PC-3 (cell line): ENCODE measurements around the gene ABCA12. TPM values are rescaled to one million over a fixed set of nuclear protein-coding genes. Genes with fewer than 3 reads are reported as not detected.

Experiments
- ATAC-seq: fragments of 200-7000 bp; cut with Tn5 transposase; 2 replicates; pipeline ENCODE4 v1.9.1; 2020; ENCODE audit warnings: mild to moderate bottlenecking, moderate library complexity
- BruUV-seq: library from RNA; stranded (reverse); fragments of 400-500 nt; replicated peaks from 2 replicates; lab custom pipeline; 2021; lab: Mats Ljungman, UMichigan
- CTCF ChIA-PET: fragments of 300-600 bp; sonication (Branson Sonifier 250); formaldehyde crosslinking; loops from one replicate; lab custom pipeline; 2022; ENCODE audit warnings: antibody characterized with exemption; lab: Charles Lee
- POLR2A ChIA-PET: fragments of 300-600 bp; sonication (Branson Sonifier 250); formaldehyde crosslinking; loops from one replicate; lab custom pipeline; 2022; ENCODE audit warnings: antibody characterized with exemption; ENCODE audit not compliant: unreplicated experiment; lab: Charles Lee
- DNase-seq: peaks from one replicate; pipeline ENCODE4 v3.0.0-alpha.2; 2015
- H2AFZ ChIP-seq: fragments of 300-600 bp; sonication (generic); 2 replicates; pipeline ENCODE4 v1.6.0; 2016; ENCODE audit warnings: antibody characterized with exemption, low read length
- H3F3A ChIP-seq: fragments of 300-600 bp; sonication (generic); one replicate; pipeline ENCODE4 v1.6.0; 2017; ENCODE audit warnings: antibody characterized with exemption, low read length, control low read depth, mild to moderate bottlenecking; ENCODE audit not compliant: unreplicated experiment
- H3K27ac ChIP-seq: fragments of 300-600 bp; sonication (generic); 2 replicates; pipeline ENCODE4 v1.5.1; 2016; ENCODE audit warnings: mild to moderate bottlenecking, low read length
- H3K27me3 ChIP-seq: fragments of 300-600 bp; sonication (generic); 2 replicates; pipeline ENCODE4 v1.6.1; 2016; ENCODE audit warnings: low read length, mixed read lengths
- H3K36me3 ChIP-seq: fragments of 300-600 bp; sonication (generic); 2 replicates; pipeline ENCODE4 v1.6.1; 2016; ENCODE audit warnings: low read depth, mixed run types, low read length, mixed read lengths
- H3K4me1 ChIP-seq: fragments of 300-600 bp; sonication (generic); 2 replicates; pipeline ENCODE4 v1.5.1; 2016; ENCODE audit warnings: low read length; ENCODE audit not compliant: insufficient read depth
- H3K4me2 ChIP-seq: fragments of 300-600 bp; sonication (generic); 2 replicates; pipeline ENCODE4 v1.6.0; 2016; ENCODE audit warnings: low read length
- H3K4me3 ChIP-seq: fragments of 300-600 bp; sonication (generic); 2 replicates; pipeline ENCODE4 v1.5.1; 2016; ENCODE audit warnings: mild to moderate bottlenecking, low read length, mixed read lengths
- H3K79me2 ChIP-seq: fragments of 300-600 bp; sonication (generic); 2 replicates; pipeline ENCODE4 v1.6.1; 2017; ENCODE audit warnings: low read length, mixed read lengths
- H3K9ac ChIP-seq: fragments of 300-600 bp; sonication (generic); 2 replicates; pipeline ENCODE4 v1.6.0; 2016; ENCODE audit warnings: mild to moderate bottlenecking, low read length
- H3K9me2 ChIP-seq: fragments of 300-600 bp; sonication (generic); replicated peaks from 2 replicates; pipeline ENCODE4 v1.6.1; 2016; ENCODE audit warnings: mixed run types, low read length, mixed read lengths
- H3K9me3 ChIP-seq: fragments of 300-600 bp; sonication (generic); 2 replicates; pipeline ENCODE4 v1.6.1; 2016; ENCODE audit warnings: low read length, mixed read lengths
- H4K20me1 ChIP-seq: fragments of 300-600 bp; sonication (generic); 2 replicates; pipeline ENCODE4 v1.6.1; 2016; ENCODE audit warnings: low read length, mixed read lengths
- EZH2 ChIP-seq: fragments of 300-600 bp; sonication (generic); IDR thresholded peaks from one replicate; pipeline ENCODE4 v1.6.1; 2017; ENCODE audit warnings: antibody characterized with exemption, mild to moderate bottlenecking, low read length; ENCODE audit not compliant: unreplicated experiment
- EZH2phosphoT487 ChIP-seq: fragments of 300-600 bp; sonication (generic); IDR thresholded peaks from 2 replicates; pipeline ENCODE4 v1.6.1; 2018; ENCODE audit warnings: mild to moderate bottlenecking, antibody characterized with exemption, low read length, borderline replicate concordance
- intact Hi-C: fragments of 100-400 bp; cut with micrococcal nuclease; formaldehyde crosslinking; loops from 2 replicates; pipeline ENCODE4 v1.9.0; 2023
- total RNA-seq: library from RNA; depleted of rRNA; stranded (reverse); fragments of >200 nt; gene quantifications from 2 replicates; pipeline ENCODE4 v1.2.3, GENCODE V29; 2014
- TF ChIP-seq, protein P1 (sequence below): fragments of 300-600 bp; sonication (generic); conservative IDR thresholded peaks from 2 replicates; pipeline ENCODE4 v1.5.1; 2017; ENCODE audit warnings: antibody characterized with exemption, low read depth, mild to moderate bottlenecking, low read length

Gene ABCA12
- total RNA-seq, 1 experiment from 2014 or later: not detected

- Histone ChIP-seq H3K4me2 (no peak overlapping the region), H3K27ac (no peak overlapping the region), H3K9me2 (no peaks in the 10 kb centered on the region), H3K79me2 (no peaks in the 10 kb centered on the region), H3F3A (no peaks in the 10 kb centered on the region), H3K9me3 (no peaks in the 10 kb centered on the region), H3K9ac (no peak overlapping the region), H3K27me3 (no peaks in the 10 kb centered on the region), H3K4me3 (no peak overlapping the region), H2AFZ (no peak overlapping the region), H3K36me3 (no peaks in the 10 kb centered on the region), H3K4me1 (peaks cover 4% of the 10 kb centered on the region; the same call in 1 of the 2 replicates), H4K20me1 (no peaks in the 10 kb centered on the region)
- ChIA-PET POLR2A (no interaction called here), CTCF (no interaction called here)
- no TSS peak for BruUV-seq
- no peak for ATAC-seq
- TF ChIP-seq EZH2phosphoT487 (no peak), EZH2 (no peak)
- TF ChIP-seq, protein P1, sequence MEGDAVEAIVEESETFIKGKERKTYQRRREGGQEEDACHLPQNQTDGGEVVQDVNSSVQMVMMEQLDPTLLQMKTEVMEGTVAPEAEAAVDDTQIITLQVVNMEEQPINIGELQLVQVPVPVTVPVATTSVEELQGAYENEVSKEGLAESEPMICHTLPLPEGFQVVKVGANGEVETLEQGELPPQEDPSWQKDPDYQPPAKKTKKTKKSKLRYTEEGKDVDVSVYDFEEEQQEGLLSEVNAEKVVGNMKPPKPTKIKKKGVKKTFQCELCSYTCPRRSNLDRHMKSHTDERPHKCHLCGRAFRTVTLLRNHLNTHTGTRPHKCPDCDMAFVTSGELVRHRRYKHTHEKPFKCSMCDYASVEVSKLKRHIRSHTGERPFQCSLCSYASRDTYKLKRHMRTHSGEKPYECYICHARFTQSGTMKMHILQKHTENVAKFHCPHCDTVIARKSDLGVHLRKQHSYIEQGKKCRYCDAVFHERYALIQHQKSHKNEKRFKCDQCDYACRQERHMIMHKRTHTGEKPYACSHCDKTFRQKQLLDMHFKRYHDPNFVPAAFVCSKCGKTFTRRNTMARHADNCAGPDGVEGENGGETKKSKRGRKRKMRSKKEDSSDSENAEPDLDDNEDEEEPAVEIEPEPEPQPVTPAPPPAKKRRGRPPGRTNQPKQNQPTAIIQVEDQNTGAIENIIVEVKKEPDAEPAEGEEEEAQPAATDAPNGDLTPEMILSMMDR: no peak
- no peak for DNase-seq
- intact Hi-C loops: no loop called here
Observed at GRCh38 chr2:215068399-215068798, 70.0 kb downstream of the ABCA12 start.

GRCh38 chr2:215066124-215066523, 72.3 kb downstream of the ABCA12 start:
- ChIA-PET CTCF (no interaction called here), POLR2A (no interaction called here)
- H3K4me3 ChIP-seq: no peak overlapping the region
- H3K36me3 ChIP-seq: no peaks in the 10 kb centered on the region
- TF ChIP-seq, protein P1: no peak
- TF ChIP-seq EZH2phosphoT487 (no peak), EZH2 (no peak)
- H3K4me2 ChIP-seq: no peak overlapping the region
- BruUV-seq: no TSS peak
- no peaks in the 10 kb centered on the region for H4K20me1 ChIP-seq
- H3K9ac ChIP-seq: no peak overlapping the region
- no peak overlapping the region for H3K27ac ChIP-seq
- DNase-seq: no peak
- ATAC-seq: no peak
- no peaks in the 10 kb centered on the region for H3F3A ChIP-seq
- no peaks in the 10 kb centered on the region for H3K9me3 ChIP-seq
- intact Hi-C loops: no loop called here
- no peaks in the 10 kb centered on the region for H3K27me3 ChIP-seq
- H3K79me2 ChIP-seq: no peaks in the 10 kb centered on the region
- H2AFZ ChIP-seq: no peak overlapping the region
- no peaks in the 10 kb centered on the region for H3K4me1 ChIP-seq
- H3K9me2 ChIP-seq: no peaks in the 10 kb centered on the region

- no peak overlapping the region for H3K27ac ChIP-seq
- H2AFZ ChIP-seq: no peak overlapping the region
- TF ChIP-seq EZH2phosphoT487 (no peak), EZH2 (no peak)
- TF ChIP-seq, protein P1: no peak
- no peaks in the 10 kb centered on the region for H3K4me1 ChIP-seq
- H3K9me3 ChIP-seq: no peaks in the 10 kb centered on the region
- intact Hi-C loops: no loop called here
- CTCF ChIA-PET: no interaction called here
- ATAC-seq (no peak), DNase-seq (no peak)
- H3K4me3 ChIP-seq: no peak overlapping the region
- H3F3A ChIP-seq: no peaks in the 10 kb centered on the region
- no peaks in the 10 kb centered on the region for H3K27me3 ChIP-seq
- H3K36me3 ChIP-seq: no peaks in the 10 kb centered on the region
- no peak overlapping the region for H3K9ac ChIP-seq
- POLR2A ChIA-PET: no interaction called here
- no peaks in the 10 kb centered on the region for H3K79me2 ChIP-seq
- H4K20me1 ChIP-seq: no peaks in the 10 kb centered on the region
- no TSS peak for BruUV-seq
- no peaks in the 10 kb centered on the region for H3K9me2 ChIP-seq
- H3K4me2 ChIP-seq: no peak overlapping the region
Observed at GRCh38 chr2:215063526-215063925, 74.9 kb downstream of the ABCA12 start.
